HepG2 (cell line): ENCODE measurements around the gene DPYD. TPM values are rescaled to one million over a fixed set of nuclear protein-coding genes. Genes with fewer than 3 reads are reported as not detected.

Source experiments
- AFF4 ChIP-seq: sonication (generic); formaldehyde crosslinking; IDR thresholded peaks from 2 replicates; pipeline ENCODE4 v1.4.0; 2020; ENCODE audit warnings: missing genetic modification reagents
- ATF1 ChIP-seq: IDR thresholded peaks from 2 replicates; pipeline ENCODE4 v1.6.1; 2016; ENCODE audit warnings: mild to moderate bottlenecking, control low read depth
- ERF ChIP-seq: IDR thresholded peaks from 2 replicates; pipeline ENCODE4 v1.6.1; 2018; ENCODE audit warnings: missing biosample characterization, missing genetic modification reagents
- GPN1 ChIP-seq: sonication (generic); formaldehyde crosslinking; IDR thresholded peaks from 2 replicates; pipeline ENCODE4 v1.5.1; 2020; ENCODE audit warnings: missing genetic modification reagents, borderline replicate concordance
- HMGA1 ChIP-seq: sonication (generic); formaldehyde crosslinking; conservative IDR thresholded peaks from 2 replicates; pipeline ENCODE4 v1.4.0; 2020; ENCODE audit warnings: missing genetic modification reagents
- HOXA3 ChIP-seq: sonication (generic); formaldehyde crosslinking; IDR thresholded peaks from 2 replicates; pipeline ENCODE4 v1.5.0; 2020; ENCODE audit warnings: missing genetic modification reagents
- MLX ChIP-seq: IDR thresholded peaks from 2 replicates; pipeline ENCODE4 v1.6.1; 2016
- MXD3 ChIP-seq: IDR thresholded peaks from 2 replicates; pipeline ENCODE4 v1.6.1; 2016; ENCODE audit warnings: mild to moderate bottlenecking, missing biosample characterization, missing genetic modification reagents
- NFYC ChIP-seq: IDR thresholded peaks from 2 replicates; pipeline ENCODE4 v1.6.1; 2016; ENCODE audit warnings: missing genetic modification reagents, missing compliant biosample characterization
- TFE3 ChIP-seq: IDR thresholded peaks from 2 replicates; pipeline ENCODE4 v1.6.1; 2016
- TMF1 ChIP-seq: sonication (generic); formaldehyde crosslinking; IDR thresholded peaks from 2 replicates; pipeline ENCODE4 v1.8.1; 2022; ENCODE audit warnings: low read depth, missing genetic modification reagents
- ZUFSP ChIP-seq: sonication (generic); formaldehyde crosslinking; IDR thresholded peaks from 2 replicates; pipeline ENCODE4 v1.9.0; 2021; ENCODE audit warnings: missing genetic modification reagents, mild to moderate bottlenecking, borderline replicate concordance
- polyA plus RNA-seq, 8 experiments: library from polyadenylated mRNA; depleted of rRNA in 3 of 8; stranded (reverse) in 7 of 8; unstranded in 1 of 8; fragments of >200 nt; fragmentation: Illumina TruSeq in 4 of 8; extraction: Trizol in 4 of 8; gene quantifications; 2 replicates each; pipeline versions ENCODE4 v1.2.1 to v1.2.3, GENCODE V29; 2011 to 2016; ENCODE audit warnings: low read depth in 4 of 8, missing spikeins in 1 of 8, mixed read lengths in 1 of 8; ENCODE audit not compliant: insufficient read depth in 1 of 8
- total RNA-seq, 5 experiments: library from RNA; depleted of rRNA; stranded (reverse); fragments of >200 nt; fragmentation: Illumina TruSeq; extraction: Trizol; gene quantifications; 2 replicates each; pipeline ENCODE4 v1.2.3, GENCODE V29; 2016; ENCODE audit warnings: low read depth in 1 of 5

The DPYD gene
- total and polyA plus RNA-seq, 2 of the 13 experiments (the other 11 are each of a cell fraction or from before 2014, with no cell fraction given), result 1.3 to 3.4 TPM

- no peak for TF ChIP-seq MXD3
- TF ChIP-seq TFE3 (CRISPR knock-in tag), result no peak
- no peak for TF ChIP-seq TMF1 (CRISPR knock-in tag)
- no peak for TF ChIP-seq MLX (CRISPR knock-in tag)
- no peak for TF ChIP-seq HMGA1 (CRISPR knock-in tag)
- no peak for TF ChIP-seq ATF1
- no peak for TF ChIP-seq NFYC (CRISPR knock-in tag)
- TF ChIP-seq ERF (CRISPR knock-in tag), result no peak
- no peak for TF ChIP-seq AFF4 (CRISPR knock-in tag)
- TF ChIP-seq HOXA3, result no peak
- TF ChIP-seq ZUFSP, result no peak
- TF ChIP-seq GPN1, result no peak
Observed at GRCh38 chr1:97920276-97920831, 480 bp downstream of the DPYD start (continued).
